SK-N-SH treated with all-trans-retinoic acid at 6 μM for 48 hours (cell line): ENCODE measurements around the gene SEC14L2.

ENCODE experiments used
- ATAC-seq: fragments of 200-7000 bp; cut with Tn5 transposase; 3 replicates; pipeline ENCODE4 v1.9.1; 2020; ENCODE audit warnings: mild to moderate bottlenecking, moderate library complexity
- ARNTL ChIP-seq: fragments of 450-650 bp; formaldehyde crosslinking; IDR thresholded peaks from 2 replicates; pipeline ENCODE4 v1.5.0; 2020; ENCODE audit warnings: low read depth, mild to moderate bottlenecking, moderate library complexity, borderline replicate concordance
- BACH2 ChIP-seq: fragments of 250-450 bp; sonication (Bioruptor Pico); IDR thresholded peaks from 2 replicates; pipeline ENCODE4 v1.9.0; 2021; ENCODE audit warnings: mild to moderate bottlenecking, borderline replicate concordance
- CREB5 ChIP-seq: fragments of 250-450 bp; sonication (Bioruptor Pico); IDR thresholded peaks from 2 replicates; pipeline ENCODE4 v1.5.1; 2020; ENCODE audit warnings: low read depth, mild to moderate bottlenecking, moderate library complexity
- CSDC2 ChIP-seq: fragments of 250-450 bp; sonication (Bioruptor Pico); IDR thresholded peaks from 2 replicates; pipeline ENCODE4 v1.5.0; 2020; ENCODE audit warnings: mild to moderate bottlenecking, moderate library complexity
- CSRNP3 ChIP-seq: fragments of 250-450 bp; sonication (Bioruptor Pico); IDR thresholded peaks from 2 replicates; pipeline ENCODE4 v1.5.1; 2021; ENCODE audit warnings: mild to moderate bottlenecking, moderate library complexity
- ESRRG ChIP-seq: fragments of 250-450 bp; sonication (Bioruptor Pico); IDR thresholded peaks from 2 replicates; pipeline ENCODE4 v1.6.1; 2021; ENCODE audit warnings: mild to moderate bottlenecking
- GLIS3 ChIP-seq: fragments of 250-450 bp; sonication (Bioruptor Pico); IDR thresholded peaks from 2 replicates; pipeline ENCODE4 v1.5.0; 2020; ENCODE audit warnings: mild to moderate bottlenecking, moderate library complexity
- OSR1 ChIP-seq: fragments of 250-450 bp; sonication (Bioruptor Pico); IDR thresholded peaks from 2 replicates; pipeline ENCODE4 v1.8.0; 2022; ENCODE audit warnings: moderate library complexity, mild to moderate bottlenecking, inconsistent platforms
- PATZ1 ChIP-seq: fragments of 250-450 bp; sonication (Bioruptor Pico); IDR thresholded peaks from 2 replicates; pipeline ENCODE4 v1.8.0; 2020; ENCODE audit warnings: mild to moderate bottlenecking, moderate library complexity, borderline replicate concordance
- POU6F1 ChIP-seq: fragments of 250-450 bp; sonication (Bioruptor Pico); IDR thresholded peaks from 2 replicates; pipeline ENCODE4 v1.8.0; 2021; ENCODE audit warnings: low read depth, mild to moderate bottlenecking, moderate library complexity, borderline replicate concordance
- PPARA ChIP-seq: fragments of 250-450 bp; sonication (Bioruptor Pico); IDR thresholded peaks from 2 replicates; pipeline ENCODE4 v1.5.0; 2020; ENCODE audit warnings: mild to moderate bottlenecking, borderline replicate concordance
- RARB ChIP-seq: fragments of 250-450 bp; sonication (Bioruptor Pico); IDR thresholded peaks from 2 replicates; pipeline ENCODE4 v1.8.0; 2021; ENCODE audit warnings: mild to moderate bottlenecking, moderate library complexity
- SNAI2 ChIP-seq: fragments of 250-450 bp; sonication (Bioruptor Pico); IDR thresholded peaks from 2 replicates; pipeline ENCODE4 v1.5.0; 2020; ENCODE audit warnings: mild to moderate bottlenecking, moderate library complexity
- TCF4 ChIP-seq: fragments of 250-450 bp; sonication (Bioruptor Pico); IDR thresholded peaks from 2 replicates; pipeline ENCODE4 v1.8.0; 2021; ENCODE audit warnings: mild to moderate bottlenecking, moderate library complexity, borderline replicate concordance
- TOX ChIP-seq: fragments of 250-450 bp; sonication (Bioruptor Pico); IDR thresholded peaks from 2 replicates; pipeline ENCODE4 v1.8.0; 2021; ENCODE audit warnings: mild to moderate bottlenecking, moderate library complexity, borderline replicate concordance
- ZC3H10 ChIP-seq: fragments of 250-450 bp; sonication (Bioruptor Pico); IDR thresholded peaks from 2 replicates; pipeline ENCODE4 v1.5.1; 2021; ENCODE audit warnings: mild to moderate bottlenecking, moderate library complexity
- ZFP3 ChIP-seq: fragments of 250-450 bp; sonication (Bioruptor Pico); IDR thresholded peaks from 2 replicates; pipeline ENCODE4 v1.5.0; 2020; ENCODE audit warnings: mild to moderate bottlenecking, moderate library complexity
- ZFP30 ChIP-seq: fragments of 450-650 bp; formaldehyde crosslinking; IDR thresholded peaks from 2 replicates; pipeline ENCODE4 v1.5.0; 2022; ENCODE audit warnings: mild to moderate bottlenecking, moderate library complexity
- ZNF565 ChIP-seq: fragments of 450-650 bp; formaldehyde crosslinking; conservative IDR thresholded peaks from 2 replicates; pipeline ENCODE4 v1.5.0; 2020; ENCODE audit warnings: low read depth, mild to moderate bottlenecking, moderate library complexity
- ZNF70 ChIP-seq: fragments of 450-650 bp; formaldehyde crosslinking; IDR thresholded peaks from 2 replicates; pipeline ENCODE4 v1.5.0; 2020; ENCODE audit warnings: mild to moderate bottlenecking, moderate library complexity
- ZNF8 ChIP-seq: fragments of 450-650 bp; formaldehyde crosslinking; IDR thresholded peaks from 2 replicates; pipeline ENCODE4 v1.5.0; 2020; ENCODE audit warnings: mild to moderate bottlenecking, moderate library complexity

SEC14L2 gene

GRCh38 chr22:30382340-30382739 is 14.5 kb upstream of the SEC14L2 start (continued):
- TF ChIP-seq POU6F1 (CRISPR knock-in tag) (no peak), ARNTL (no peak), ESRRG (CRISPR knock-in tag) (no peak), BACH2 (CRISPR knock-in tag) (no peak), PATZ1 (CRISPR knock-in tag) (no peak)
- TF ChIP-seq, all 23 proteins: peak for 0

GRCh38 chr22:30383061-30383460 is 13.8 kb upstream of the SEC14L2 start:
- ATAC-seq, result no peak
- TF ChIP-seq ZC3H10 (CRISPR knock-in tag) (no peak), CREB5 (no peak), ZNF565 (CRISPR knock-in tag) (no peak), GLIS3 (no peak), ESRRG (CRISPR knock-in tag) (no peak), CSDC2 (CRISPR knock-in tag) (no peak), RARB (CRISPR knock-in tag) (no peak), ZFP30 (CRISPR knock-in tag) (no peak), ZNF8 (CRISPR knock-in tag) (no peak), TOX (CRISPR knock-in tag) (no peak), OSR1 (CRISPR knock-in tag) (no peak), CSRNP3 (CRISPR knock-in tag) (no peak), POU6F1 (CRISPR knock-in tag) (no peak), PATZ1 (CRISPR knock-in tag) (no peak), ZFP3 (CRISPR knock-in tag) (no peak), ZNF70 (CRISPR knock-in tag) (no peak), SNAI2 (CRISPR knock-in tag) (no peak), BACH2 (CRISPR knock-in tag) (no peak), TCF4 (CRISPR knock-in tag) (no peak), ARNTL (no peak)

- ATAC-seq, result no peak
- no peak for TF ChIP-seq ESRRG (CRISPR knock-in tag)
- TF ChIP-seq ZNF565 (CRISPR knock-in tag), result no peak
- no peak for TF ChIP-seq TCF4 (CRISPR knock-in tag)
- no peak for TF ChIP-seq PPARA (CRISPR knock-in tag)
These were observed 10.9 kb upstream of the SEC14L2 start for GRCh38 chr22:30385942-30386341.
